ENCODE data around the gene LAMTOR4.
"Not testable (repeated sequence)": the region's sequence is repeated elsewhere in the genome, so short reads cannot be mapped to it uniquely, and the experiment has no call there.

The LAMTOR4 gene

GRCh38 chr7:100122568-100122967 is 26.1 kb upstream of the LAMTOR4 start:
- no peak for DNase-seq (ENCODE audit: low spot score)

DNA sequence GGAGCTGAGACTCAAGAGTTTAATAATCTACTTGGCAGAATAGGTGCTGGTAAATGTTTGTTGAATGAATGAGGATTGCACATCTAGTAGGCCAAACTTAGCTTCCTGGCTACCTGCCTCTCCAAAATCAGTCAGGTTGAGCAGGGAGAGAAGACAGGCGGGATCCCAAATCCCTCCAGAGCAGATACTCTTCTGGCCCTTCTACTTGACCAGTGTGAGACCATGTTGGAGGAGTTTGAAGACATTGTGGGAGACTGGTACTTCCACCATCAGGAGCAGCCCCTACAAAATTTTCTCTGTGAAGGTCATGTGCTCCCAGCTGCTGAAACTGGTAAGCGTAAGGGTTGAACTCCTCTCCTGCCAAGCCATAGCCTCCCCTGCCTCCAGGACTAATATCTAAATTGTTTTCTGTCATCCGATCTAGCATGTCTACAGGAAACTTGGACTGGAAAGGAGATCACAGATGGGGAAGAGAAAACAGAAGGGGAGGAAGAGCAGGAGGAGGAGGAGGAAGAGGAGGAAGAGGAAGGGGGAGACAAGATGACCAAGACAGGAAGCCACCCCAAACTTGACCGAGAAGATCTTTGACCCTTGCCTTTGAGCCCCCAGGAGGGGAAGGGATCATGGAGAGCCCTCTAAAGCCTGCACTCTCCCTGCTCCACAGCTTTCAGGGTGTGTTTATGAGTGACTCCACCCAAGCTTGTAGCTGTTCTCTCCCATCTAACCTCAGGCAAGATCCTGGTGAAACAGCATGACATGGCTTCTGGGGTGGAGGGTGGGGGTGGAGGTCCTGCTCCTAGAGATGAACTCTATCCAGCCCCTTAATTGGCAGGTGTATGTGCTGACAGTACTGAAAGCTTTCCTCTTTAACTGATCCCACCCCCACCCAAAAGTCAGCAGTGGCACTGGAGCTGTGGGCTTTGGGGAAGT is 24.2 kb upstream of the LAMTOR4 start:
- no peak for DNase-seq (ENCODE audit: low spot score)

DNA sequence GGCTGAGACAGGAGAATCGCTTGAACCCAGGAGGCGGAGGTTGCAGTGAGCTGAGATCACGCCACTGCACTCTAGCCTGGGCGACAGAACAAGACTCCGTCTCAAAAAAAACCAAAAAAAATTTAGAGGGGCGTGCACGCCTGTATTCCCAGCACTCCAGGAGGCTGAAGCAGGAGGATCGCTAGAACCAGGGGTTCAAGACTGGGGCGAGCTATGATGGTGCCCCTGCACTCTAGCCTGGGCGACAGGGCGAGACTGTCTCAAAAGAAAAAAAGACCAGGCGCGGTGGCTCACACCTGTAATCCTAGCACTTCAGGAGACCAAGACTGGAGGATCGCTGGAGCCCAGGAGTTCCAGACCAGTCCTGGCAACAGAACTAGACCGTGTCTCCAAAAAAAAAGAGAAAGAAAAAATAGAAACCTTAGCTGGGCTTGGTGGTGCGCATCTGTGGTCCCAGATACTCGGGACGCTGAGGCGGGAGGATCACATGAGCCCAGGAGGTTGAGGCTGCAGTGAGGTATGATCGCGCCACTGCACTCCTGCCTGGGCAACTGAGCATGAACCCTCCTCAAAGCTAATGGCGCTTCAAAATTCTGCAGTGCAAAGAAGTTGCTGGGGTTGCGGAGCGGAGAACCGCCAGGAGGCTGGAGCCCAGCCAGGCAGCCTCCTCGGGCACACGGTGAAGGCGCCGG is 22.3 kb upstream of the LAMTOR4 start:
- no peak for DNase-seq (ENCODE audit: low spot score)

GRCh38 chr7:100126931-100127865 is 21.5 kb upstream of the LAMTOR4 start, which contains the start of gene MBLAC1:
TSS of gene MBLAC1 (plus strand) at chr7:100126967. CDS start at chr7:100127396, 429 bp downstream.
- peak; percentile 90 for DNase-seq (ENCODE audit: low spot score)

DNA sequence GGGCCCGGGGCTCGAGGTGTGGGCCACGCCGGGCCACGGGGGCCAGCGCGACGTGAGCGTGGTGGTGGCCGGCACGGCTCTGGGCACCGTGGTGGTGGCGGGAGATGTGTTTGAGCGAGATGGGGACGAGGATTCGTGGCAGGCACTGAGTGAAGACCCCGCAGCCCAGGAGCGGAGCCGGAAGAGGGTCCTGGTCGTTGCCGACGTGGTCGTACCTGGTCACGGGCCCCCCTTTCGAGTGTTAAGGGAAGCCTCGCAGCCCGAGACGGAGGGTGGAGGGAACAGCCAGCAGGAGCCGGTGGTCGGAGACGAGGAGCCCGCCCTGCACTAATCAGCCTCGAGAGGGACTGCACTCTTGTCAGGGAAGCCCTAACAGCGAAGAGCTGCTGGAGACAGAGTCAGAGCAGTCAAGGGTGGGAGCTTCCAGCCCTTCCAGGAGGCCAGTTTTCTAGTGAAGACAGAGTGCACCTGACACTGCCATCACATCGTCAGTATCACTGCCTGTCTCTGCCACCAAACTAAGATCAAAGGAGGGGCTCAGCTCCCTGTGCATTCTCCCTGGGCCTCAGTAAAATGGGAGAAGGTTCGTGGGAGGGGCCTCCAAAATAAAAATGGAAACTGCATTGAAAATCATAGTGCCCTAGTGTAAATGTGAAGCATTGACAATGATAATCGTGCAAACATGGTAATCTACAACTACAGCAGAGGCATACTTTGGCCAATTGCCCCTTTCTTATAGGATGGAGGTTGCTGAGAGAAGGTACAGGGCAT is 20.7 kb upstream of the LAMTOR4 start:
- DNase-seq (ENCODE audit: low spot score): no peak

GRCh38 chr7:100128637-100128963 is 20.1 kb upstream of the LAMTOR4 start:
- no peak for DNase-seq (ENCODE audit: low spot score)

- DNase-seq (ENCODE audit: low spot score): not testable (repeated sequence)
Observed at GRCh38 chr7:100130220-100130607, 18.5 kb upstream of the LAMTOR4 start.

- no peak for DNase-seq (ENCODE audit: low spot score)
Observed at GRCh38 chr7:100130608-100131453, 17.9 kb upstream of the LAMTOR4 start.

DNA sequence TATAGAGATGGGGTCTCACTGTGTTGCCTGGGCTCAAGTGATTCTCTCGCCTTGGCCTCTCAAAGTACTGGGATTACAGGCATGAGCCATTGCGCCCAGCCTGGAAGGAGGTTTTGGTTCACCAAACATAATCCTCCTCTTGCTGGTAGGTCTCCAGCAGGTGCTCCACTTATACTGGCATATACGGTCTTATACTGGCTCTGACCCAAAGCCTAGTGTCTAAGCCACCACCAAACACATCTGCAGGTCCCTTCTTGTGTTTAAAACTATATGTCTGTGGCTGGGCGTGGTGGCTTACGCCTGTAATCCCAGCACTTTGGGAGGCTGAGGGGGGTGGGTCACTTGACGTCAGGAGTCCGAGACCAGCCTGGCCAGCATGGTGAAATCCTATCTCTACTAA is 16.6 kb upstream of the LAMTOR4 start:
- DNase-seq (ENCODE audit: low spot score): no peak

GRCh38 chr7:100132697-100133151 is 16.0 kb upstream of the LAMTOR4 start:
- peak; percentile 51 for DNase-seq (ENCODE audit: low spot score)

- no peak for DNase-seq (ENCODE audit: low spot score)
Observed at GRCh38 chr7:100137851-100138760, 10.6 kb upstream of the LAMTOR4 start.

DNA sequence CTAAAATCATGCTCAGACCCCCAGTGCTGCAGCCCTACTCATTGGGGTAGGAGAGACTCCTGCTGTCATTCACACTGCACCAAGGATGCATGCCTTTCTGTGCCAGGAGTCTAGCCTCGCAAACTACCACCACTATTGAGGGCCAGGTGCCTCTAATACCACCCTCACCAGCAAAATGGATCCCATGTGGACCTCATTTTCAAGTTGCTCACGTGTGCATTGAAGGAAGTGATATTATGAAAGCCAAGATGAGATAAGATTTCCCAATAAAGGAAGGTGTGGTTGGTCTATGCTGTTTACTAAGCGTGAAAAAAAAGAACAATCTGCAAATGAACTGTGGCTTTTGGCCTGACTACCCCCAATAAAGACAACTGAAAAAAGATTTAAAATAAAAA is 7.2 kb upstream of the LAMTOR4 start:
- DNase-seq (ENCODE audit: low spot score): no peak

- no peak for DNase-seq (ENCODE audit: low spot score)
Observed at GRCh38 chr7:100142461-100142860, 6.3 kb upstream of the LAMTOR4 start.

GRCh38 chr7:100146350-100146749 is 2.4 kb upstream of the LAMTOR4 start:
- DNase-seq (ENCODE audit: low spot score): not testable (repeated sequence)

DNA sequence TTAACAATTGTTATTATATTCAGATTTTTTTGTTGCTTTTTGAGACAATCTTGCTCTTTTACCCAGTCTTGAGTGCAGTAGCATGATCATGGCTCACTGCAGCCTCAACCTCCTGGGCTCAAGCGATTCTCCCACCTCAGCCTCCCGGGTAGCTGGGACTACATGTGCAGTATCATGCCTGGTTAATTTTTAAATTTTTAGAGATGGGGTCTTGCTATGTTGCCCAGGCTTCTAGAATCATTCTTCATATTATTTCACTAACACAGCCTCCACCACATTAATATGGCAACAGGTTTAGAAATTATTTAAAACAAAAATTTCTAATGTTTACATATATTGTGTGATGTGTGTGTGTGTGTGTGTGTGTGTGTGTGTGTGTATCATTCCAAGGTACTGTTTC is 1.4 kb upstream of the LAMTOR4 start:
- no peak for DNase-seq (ENCODE audit: low spot score)

DNA sequence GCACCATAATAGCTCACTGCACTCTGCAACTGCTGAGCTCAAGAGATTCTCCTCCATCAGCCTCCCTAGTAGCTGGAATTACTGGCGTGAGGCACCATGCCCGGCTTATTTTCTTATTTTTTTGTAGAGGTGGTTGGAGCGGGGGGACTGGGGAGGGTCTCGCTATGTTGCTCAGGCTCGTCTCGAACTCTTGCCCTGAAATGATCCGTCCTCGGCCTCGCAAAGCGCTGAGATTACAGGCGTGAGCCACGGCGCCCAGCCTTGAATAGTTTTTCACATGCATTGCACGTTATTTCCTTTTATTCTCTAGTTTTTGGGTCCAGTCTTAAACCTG is 526 bp upstream of the LAMTOR4 start:
- no peak for DNase-seq (ENCODE audit: low spot score)

- no peak for DNase-seq (ENCODE audit: low spot score)
Observed at GRCh38 chr7:100152404-100152803, 3.7 kb downstream of the LAMTOR4 start.

DNA sequence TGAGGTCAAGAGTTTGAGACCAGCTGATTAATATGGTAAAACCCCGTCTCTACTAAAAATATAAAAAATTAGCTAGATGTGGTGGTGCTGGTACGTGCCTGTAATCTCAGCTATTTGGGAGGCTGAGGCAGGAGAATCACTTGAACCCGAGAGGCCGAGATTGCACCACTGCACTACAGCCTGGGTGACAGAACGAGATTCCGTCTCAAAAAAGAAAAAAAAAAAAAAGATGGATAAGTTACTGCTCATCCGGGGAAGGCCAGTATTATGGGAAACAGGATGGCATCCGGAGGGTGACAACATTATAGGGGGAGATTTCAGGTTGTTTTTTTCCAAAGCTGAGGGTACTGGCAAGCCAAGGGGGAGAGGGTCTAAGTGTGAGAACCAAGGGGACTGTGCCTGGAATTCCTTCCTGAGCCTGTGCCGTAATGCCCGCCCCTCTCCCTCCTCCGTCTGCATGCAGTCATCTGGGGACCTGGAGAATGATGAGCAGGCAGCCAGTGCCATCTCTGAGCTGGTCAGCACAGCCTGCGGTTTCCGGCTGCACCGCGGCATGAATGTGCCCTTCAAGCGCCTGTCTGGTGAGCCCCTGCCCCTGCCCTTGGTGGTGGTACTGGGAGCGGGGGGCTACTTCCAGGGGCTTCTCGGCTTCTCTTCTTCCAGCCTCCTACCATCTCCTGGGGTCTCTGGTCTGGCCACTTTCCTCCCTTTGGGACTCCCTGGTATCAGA is 4.4 kb downstream of the LAMTOR4 start:
- no peak for DNase-seq (ENCODE audit: low spot score)

Measured in globus pallidus (tissue), 1 donor.